Right ventricle myocardium superior (tissue), 1 donor: Measurements from ENCODE around the gene TAS2R38. TPM values are rescaled to one million over a fixed set of nuclear protein-coding genes. Genes with fewer than 3 reads are reported as not detected.
"Not testable (repeated sequence)": the region's sequence is repeated elsewhere in the genome, so short reads cannot be mapped to it uniquely, and the experiment has no call there.

Experiments used
- ATAC-seq: fragments of 200-7000 bp; cut with Tn5 transposase; one replicate; pipeline ENCODE4 v1.9.1; 2020; ENCODE audit warnings: mild to moderate bottlenecking; ENCODE audit not compliant: poor library complexity
- DNase-seq: peaks from one replicate; pipeline ENCODE4 v3.0.0-alpha.2; 2020
- intact Hi-C: fragments of 100-400 bp; cut with DNase I; formaldehyde crosslinking; loops from one replicate; pipeline ENCODE4 v1.11.2; 2022
- long read RNA-seq: library from polyadenylated mRNA; unstranded; transcript quantifications from one replicate; pipeline ENCODE4 v2.0.0, GENCODE V29; 2021
- total RNA-seq: library from RNA; stranded (reverse); fragmentation: NEBNext Ultra II Directional; extraction: Animal tissue kit (Norgen Biotek cat#: 25700); gene quantifications from one replicate; pipeline ENCODE4 v1.2.1, GENCODE V29; 2021
- donor health status: DM: no; HTN: yes; CAD: no; lungs with severe emphysema.

The TAS2R38 gene
- not detected for total RNA-seq
- long read RNA-seq: 0 reads

DNA sequence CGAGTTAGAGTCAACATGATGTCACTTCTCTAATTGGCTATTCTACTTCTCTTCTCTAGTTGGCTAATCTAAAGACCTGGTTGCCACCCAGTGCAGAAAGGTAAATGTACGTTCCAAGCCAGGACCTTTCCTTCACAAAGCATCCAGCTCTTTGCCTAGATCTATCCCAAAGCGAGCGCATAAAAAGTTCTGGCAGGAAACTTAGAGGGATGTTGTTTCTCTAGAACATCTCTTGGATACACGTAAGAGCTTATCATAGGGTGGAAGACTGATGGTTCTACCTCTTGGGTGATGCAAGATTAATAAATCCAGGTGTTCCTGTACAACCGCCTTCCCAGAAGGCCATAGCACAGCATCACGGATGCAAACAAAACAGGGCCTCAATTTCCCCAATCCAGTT, at the start of gene TAS2R38:
Gene TAS2R38, minus strand, starts transcription at position 101 of the 400 bp plus-strand sequence. Its CDS starts 84 bp downstream, at position 17.
- ATAC-seq (no peak), DNase-seq (no peak)
- intact Hi-C loops: no loop called here

DNA sequence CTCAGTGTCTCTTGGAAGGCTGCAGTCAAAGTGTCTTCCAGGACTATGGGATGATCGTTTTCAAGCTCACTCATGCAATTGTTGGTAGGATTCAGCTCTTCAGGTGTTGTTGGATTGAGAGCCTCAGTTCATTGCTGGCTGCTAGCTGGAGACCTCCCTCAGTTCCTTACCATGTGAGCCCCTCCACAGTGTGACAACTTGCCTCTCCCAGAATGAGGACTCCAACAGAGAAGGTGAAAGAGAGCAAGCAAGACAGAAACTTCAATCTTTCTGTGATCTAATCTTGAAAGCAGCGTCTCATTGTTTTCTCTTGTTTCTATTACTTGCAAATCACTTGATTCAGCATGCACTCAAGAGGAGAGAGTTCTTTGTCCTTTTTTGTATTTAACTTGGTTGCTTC, 44.6 kb upstream of the TAS2R38 start:
- ATAC-seq (no peak), DNase-seq (no peak)
- intact Hi-C loops: no loop called here

- intact Hi-C loops: no loop called here
- DNase-seq (no peak), ATAC-seq (no peak)
These were observed 43.9 kb upstream of the TAS2R38 start for GRCh38 chr7:142017451-142017850.

DNA sequence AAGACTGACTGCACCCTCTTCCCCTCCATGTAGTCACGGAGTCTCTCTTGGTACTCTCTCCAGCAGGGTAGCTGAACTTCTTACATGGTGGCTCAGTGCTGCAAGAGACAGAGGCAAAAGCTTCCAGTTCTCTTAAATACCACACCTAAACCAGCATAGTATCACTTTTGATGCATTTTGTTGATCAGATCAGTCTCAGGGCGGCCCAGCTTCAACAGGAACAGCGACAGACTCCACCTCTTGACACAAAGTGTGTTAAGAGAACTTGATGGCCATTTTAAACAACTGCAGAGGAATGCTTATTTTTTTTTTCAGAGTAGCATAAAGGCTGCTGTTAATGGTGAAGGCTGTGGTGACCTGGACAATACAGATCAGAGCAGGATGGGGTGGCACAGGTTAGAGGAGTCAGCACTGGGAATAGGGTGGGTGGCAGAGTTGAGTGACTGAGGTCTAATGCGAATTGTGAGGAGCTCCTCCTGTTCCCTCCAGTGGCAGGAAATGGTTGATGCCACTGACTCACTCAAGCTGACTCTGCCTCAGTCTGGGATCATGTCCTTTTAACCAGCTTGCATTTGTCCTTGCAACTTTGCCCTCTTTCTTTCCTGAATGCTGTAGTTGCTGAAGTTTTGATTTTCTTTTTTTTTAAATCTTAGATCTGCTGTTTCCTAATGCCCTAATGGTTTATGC, 39.4 kb upstream of the TAS2R38 start:
- DNase-seq (no peak), ATAC-seq (no peak)
- intact Hi-C loops: no loop called here

DNA sequence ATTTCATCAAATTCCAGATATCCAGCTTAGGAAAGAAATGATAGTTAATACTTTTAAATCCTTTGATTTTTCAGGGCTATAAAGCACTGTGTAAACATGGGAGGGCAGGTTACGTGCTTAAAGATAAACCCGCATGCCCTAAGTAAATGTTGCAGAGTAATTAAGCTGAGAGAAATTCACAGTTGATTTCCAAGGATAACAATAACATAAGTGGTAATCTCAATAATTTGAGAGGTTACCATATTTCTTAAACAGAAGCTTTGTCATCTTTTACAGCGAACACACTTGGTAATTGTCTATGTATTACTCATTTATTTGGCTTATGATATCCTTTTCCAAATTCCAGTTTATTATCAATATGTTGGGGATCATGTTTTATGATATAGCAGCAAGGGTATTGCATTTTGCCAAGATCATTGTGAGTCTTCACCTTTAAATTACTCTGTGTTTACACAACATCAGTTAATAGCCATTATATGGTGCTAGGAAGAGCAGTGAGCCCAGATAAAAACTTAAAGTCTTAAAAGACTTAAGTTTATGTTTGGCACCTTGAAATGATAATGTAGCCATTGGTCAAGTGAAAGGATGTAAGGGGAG, 37.5 kb upstream of the TAS2R38 start:
- no peak for DNase-seq
- no peak for ATAC-seq
- intact Hi-C loops: no loop called here

- no peak for DNase-seq
- intact Hi-C loops: no loop called here
These were observed 35.6 kb upstream of the TAS2R38 start for GRCh38 chr7:142009187-142009586.

GRCh38 chr7:142006577-142006976, 33.0 kb upstream of the TAS2R38 start:
- no peak for DNase-seq
- intact Hi-C loops: no loop called here
- ATAC-seq: no peak

More at GRCh38 chr7:142009187-142009586, 35.6 kb upstream of the TAS2R38 start:
- no peak for ATAC-seq

GRCh38 chr7:142002179-142002578, 28.6 kb upstream of the TAS2R38 start:
- no peak for ATAC-seq
- intact Hi-C loops: no loop called here

GRCh38 chr7:142001163-142001874, 27.7 kb upstream of the TAS2R38 start:
- intact Hi-C loops: no loop called here
- ATAC-seq: no peak
- DNase-seq: no peak

More at GRCh38 chr7:142002179-142002578, 28.6 kb upstream of the TAS2R38 start:
- DNase-seq: no peak

DNA sequence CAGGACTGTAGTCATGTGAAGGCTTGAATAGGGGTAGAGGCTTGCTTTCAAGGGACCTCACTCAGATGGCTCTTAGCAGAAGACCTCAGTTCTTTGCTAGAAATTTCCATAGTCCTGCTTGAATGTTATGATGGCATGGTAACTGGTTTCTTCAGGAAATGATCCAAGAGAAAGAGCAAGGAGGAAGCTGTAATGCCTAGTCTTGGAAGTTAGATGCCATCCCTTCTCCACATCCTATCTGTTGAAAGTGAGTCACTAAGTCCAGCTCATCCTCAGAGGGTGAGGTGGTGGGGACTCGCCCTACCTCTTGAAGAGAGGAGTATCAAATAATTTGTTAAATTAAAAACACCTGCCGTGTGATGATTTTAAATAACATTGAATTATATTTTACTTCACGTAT, 26.7 kb upstream of the TAS2R38 start:
- no peak for ATAC-seq
- intact Hi-C loops: no loop called here
- no peak for DNase-seq

DNA sequence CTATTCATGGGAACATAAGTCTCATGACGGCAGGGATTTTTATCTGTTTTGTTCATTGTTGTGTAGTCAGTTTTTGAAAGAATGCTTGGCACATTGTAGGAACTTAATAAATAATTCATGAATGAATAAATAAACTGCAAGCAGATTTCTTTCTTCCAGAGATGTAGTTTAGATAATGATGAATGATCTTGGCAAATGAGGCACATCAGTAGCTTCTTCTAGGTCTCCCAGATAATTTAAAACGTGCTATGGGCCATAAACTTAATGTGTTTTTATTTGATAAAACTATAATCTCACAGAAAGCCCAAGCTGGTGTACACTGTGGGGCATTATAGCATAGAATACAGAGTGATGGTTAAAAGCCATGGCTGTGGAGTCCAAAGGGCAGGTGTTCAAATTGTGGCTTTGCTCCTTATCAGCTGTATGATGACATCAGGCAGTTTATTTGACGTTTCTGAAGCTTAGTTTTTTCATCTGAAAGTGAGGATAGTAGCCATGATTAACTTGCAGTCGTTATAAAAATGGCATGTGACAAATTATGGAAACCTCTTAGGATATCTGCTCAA, 25.6 kb upstream of the TAS2R38 start:
- ATAC-seq (no peak), DNase-seq (no peak)
- intact Hi-C loops: no loop called here

- intact Hi-C loops: no loop called here
- no peak for ATAC-seq
- no peak for DNase-seq
These were observed 19.8 kb upstream of the TAS2R38 start for GRCh38 chr7:141993354-141993753.

- DNase-seq: no peak
- intact Hi-C loops: no loop called here
- ATAC-seq: no peak
These were observed 19.1 kb upstream of the TAS2R38 start for GRCh38 chr7:141992688-141993087.

DNA sequence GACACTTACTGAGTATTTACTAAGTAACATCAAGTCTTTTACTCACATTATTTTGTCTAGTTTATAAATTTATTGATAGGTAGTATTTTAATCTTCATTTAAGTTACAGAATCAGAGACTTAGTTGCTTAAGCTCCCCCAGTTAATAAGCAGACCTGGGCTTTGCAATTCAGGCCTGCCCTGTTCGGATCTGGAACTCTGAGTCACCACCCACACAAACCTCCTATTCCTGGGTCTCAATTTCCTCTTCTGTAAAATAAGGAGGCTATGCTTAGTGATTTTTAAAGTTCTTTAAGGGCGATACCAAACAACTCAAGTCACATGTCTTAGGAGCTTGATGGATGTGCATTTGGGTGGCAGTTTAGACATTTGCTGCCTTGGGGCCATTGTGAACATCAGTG, 18.6 kb upstream of the TAS2R38 start:
- no peak for DNase-seq
- ATAC-seq: no peak
- intact Hi-C loops: no loop called here

DNA sequence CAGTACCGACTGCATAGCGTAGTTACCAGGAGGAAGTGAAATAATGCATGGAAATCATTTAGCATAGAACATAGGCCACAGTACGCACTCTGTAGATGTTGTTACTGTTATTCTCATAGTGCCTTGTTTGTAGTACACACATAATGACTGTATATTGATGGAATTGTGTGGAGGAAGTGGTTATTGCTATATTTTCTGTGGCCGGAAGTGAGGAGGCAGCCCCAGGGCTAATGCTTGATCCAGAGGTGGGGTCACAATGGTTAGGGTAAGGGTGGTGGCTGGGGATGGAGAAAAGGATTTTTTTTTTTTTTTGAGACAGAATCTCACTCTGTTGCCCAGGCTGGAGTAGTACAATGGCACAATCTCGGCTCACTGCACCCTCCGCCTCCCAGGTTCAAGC, 17.6 kb upstream of the TAS2R38 start:
- intact Hi-C loops: no loop called here
- no peak for DNase-seq
- no peak for ATAC-seq

- DNase-seq: no peak
- no peak for ATAC-seq
- intact Hi-C loops: no loop called here
These were observed 16.6 kb upstream of the TAS2R38 start for GRCh38 chr7:141990011-141990725.

GRCh38 chr7:141987803-141988202, 14.2 kb upstream of the TAS2R38 start:
- intact Hi-C loops, DNase-seq, ATAC-seq: not testable (repeated sequence)

- intact Hi-C loops: no loop called here
- ATAC-seq (no peak), DNase-seq (no peak)
These were observed 13.3 kb upstream of the TAS2R38 start for GRCh38 chr7:141986923-141987322.

DNA sequence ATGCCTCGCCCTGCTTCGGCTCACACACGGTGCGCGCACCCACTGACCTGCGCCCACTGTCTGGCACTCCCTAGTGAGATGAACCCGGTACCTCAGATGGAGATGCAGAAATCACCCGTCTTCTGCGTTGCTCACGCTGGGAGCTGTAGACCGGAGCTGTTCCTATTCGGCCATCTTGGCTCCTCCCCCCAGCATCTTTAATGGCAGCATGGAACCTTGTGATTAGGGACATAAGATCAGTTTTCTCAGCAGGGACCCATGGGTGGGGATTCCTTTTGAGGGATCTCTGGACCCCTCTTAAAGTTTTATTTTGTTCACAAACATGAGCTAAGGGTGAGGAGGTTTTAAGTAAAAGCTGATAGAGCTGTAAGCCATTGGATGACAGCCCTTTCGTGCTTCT, 12.4 kb upstream of the TAS2R38 start:
- intact Hi-C loops, DNase-seq, ATAC-seq: not testable (repeated sequence)
